ENCODE measurements around the gene RNASE8.

The RNASE8 gene

GRCh38 chr14:21084396-21084795 is 26.8 kb downstream of the RNASE8 start:
- POLR2A ChIA-PET (ENCODE audit: low non-redundant PET): no interaction called here

DNA sequence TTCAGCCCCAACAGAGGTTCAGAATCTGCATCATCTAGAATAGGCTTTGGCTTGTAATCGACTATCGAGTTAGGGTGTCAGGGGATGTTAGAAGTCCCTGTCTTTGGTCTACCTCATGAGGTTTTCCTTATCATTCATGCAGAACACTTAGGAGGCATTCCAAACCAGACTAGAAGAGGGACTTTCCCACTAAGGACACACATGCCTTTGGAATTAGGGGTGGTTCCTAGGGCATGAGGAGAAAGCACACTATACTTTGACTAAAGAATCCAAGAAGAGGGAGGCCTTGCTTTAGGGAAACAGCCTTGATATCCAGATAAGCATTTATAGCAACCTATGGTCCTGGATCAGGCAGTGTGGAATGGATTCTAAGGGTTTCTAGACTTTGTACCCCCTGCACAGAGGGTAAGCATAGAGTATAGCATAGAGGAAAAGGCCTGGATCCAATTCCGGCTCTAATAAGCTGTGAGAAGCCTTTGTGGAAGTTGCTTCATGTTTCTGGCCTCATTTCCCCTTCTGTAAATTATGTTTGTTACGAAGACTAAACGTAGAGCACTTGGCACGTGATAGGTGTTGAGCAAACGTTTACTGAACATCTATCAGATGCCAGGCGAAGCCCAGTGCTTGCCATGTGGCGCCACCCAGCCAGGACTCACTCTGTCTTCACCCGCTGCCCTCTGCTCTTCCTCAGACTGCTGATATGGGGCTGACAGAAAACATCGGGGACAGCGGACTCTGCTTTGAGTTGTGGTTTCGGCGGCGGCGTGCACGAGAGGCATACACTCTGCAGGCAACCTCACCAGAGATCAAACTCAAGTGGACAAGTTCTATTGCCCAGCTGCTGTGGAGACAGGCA is 27.6 kb downstream of the RNASE8 start:
- DNase-seq (ENCODE audit: low spot score): no peak
- 0 out of 2 replicates have a peak overlapping the region, but pooled peaks have one; percentile 19 for H3K27ac ChIP-seq
- ChIA-PET CTCF (interaction anchor here (1.6 kb wide), 1 partner anchor 10 kb away, joined by 3 read pairs; no protein-coding TSS in a partner anchor), POLR2A (ENCODE audit: low non-redundant PET) (no interaction called here)
- TF ChIP-seq CTCF (conservative IDR thresholded peaks at IDR 0.05; ENCODE audit: low read depth): no peak

More at GRCh38 chr14:21084396-21084795, 26.8 kb downstream of the RNASE8 start:
- CTCF ChIA-PET: interaction anchor here (0.9 kb wide), 1 partner anchor 8 kb away, joined by 6 read pairs; no protein-coding TSS in a partner anchor
- H3K27ac ChIP-seq: no peak overlapping the region
- TF ChIP-seq CTCF (conservative IDR thresholded peaks at IDR 0.05; ENCODE audit: low read depth): no peak
- DNase-seq (ENCODE audit: low spot score): no peak

- ChIA-PET CTCF (interaction anchor here (0.7 to 1.6 kb wide), 3 partner anchors 12 to 36 kb away, joined by 3 to 6 read pairs (median 3); no protein-coding TSS in a partner anchor), POLR2A (ENCODE audit: low non-redundant PET) (no interaction called here)
- TF ChIP-seq CTCF (conservative IDR thresholded peaks at IDR 0.05; ENCODE audit: low read depth): no peak
- no peak for DNase-seq (ENCODE audit: low spot score)
- no peak overlapping the region for H3K27ac ChIP-seq
Measured at GRCh38 chr14:21086908-21087293, 29.3 kb downstream of the RNASE8 start.

GRCh38 chr14:21087294-21088091 is 29.9 kb downstream of the RNASE8 start:
- TF ChIP-seq CTCF (conservative IDR thresholded peaks at IDR 0.05; ENCODE audit: low read depth): no peak
- H3K27ac ChIP-seq: no peak overlapping the region
- ChIA-PET CTCF (interaction anchor here (0.7 to 2.1 kb wide), 3 partner anchors 17 to 36 kb away, joined by 3 to 7 read pairs (median 6); no protein-coding TSS in a partner anchor), POLR2A (ENCODE audit: low non-redundant PET) (no interaction called here)
- no peak for DNase-seq (ENCODE audit: low spot score)

- DNase-seq (ENCODE audit: low spot score): no peak
- peak overlapping the region; percentile 45 for H3K27ac ChIP-seq
- ChIA-PET POLR2A (ENCODE audit: low non-redundant PET) (no interaction called here), CTCF (interaction anchor here (0.8 to 2.1 kb wide), 3 partner anchors 15 to 792 kb away, joined by 3 to 7 read pairs (median 3); no protein-coding TSS in a partner anchor)
- TF ChIP-seq CTCF (conservative IDR thresholded peaks at IDR 0.05; ENCODE audit: low read depth): no peak
Measured at GRCh38 chr14:21088687-21089086, 31.1 kb downstream of the RNASE8 start.

DNA sequence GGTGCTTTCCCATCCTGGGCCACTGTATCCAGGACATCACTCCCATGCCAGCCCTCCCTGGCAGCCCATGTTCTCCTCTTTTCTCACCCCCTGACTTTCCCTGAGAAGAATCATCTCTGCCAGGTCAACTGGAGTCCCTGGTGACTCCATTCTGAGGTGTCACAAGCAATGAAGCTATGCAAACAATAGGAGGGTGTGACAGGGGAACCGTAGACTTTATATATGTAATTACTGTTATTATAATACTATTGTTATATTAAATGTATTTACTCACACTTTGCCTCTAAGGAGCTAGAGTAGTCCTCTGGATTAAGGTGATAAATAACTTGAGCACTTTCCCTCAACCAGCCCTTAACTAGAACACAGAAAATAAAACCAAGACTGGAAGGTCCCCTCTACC is 31.6 kb downstream of the RNASE8 start:
- DNase-seq (ENCODE audit: low spot score): no peak
- no peak for TF ChIP-seq CTCF (conservative IDR thresholded peaks at IDR 0.05; ENCODE audit: low read depth)
- ChIA-PET CTCF (interaction anchor here (0.5 to 2.1 kb wide), 7 partner anchors 14 to 793 kb away, joined by 3 to 7 read pairs (median 3); no protein-coding TSS in a partner anchor), POLR2A (ENCODE audit: low non-redundant PET) (no interaction called here)
- peak overlapping the region; percentile 45 for H3K27ac ChIP-seq

Data from RWPE1 (cell line).